ENCODE measurements around the gene IBA57. TPM values are rescaled to one million over a fixed set of nuclear protein-coding genes. Genes with fewer than 3 reads are reported as not detected.

The IBA57 gene
- total and polyA plus RNA-seq, 11 donors = 4.8 to 18.6 (median 11.8) TPM

DNA sequence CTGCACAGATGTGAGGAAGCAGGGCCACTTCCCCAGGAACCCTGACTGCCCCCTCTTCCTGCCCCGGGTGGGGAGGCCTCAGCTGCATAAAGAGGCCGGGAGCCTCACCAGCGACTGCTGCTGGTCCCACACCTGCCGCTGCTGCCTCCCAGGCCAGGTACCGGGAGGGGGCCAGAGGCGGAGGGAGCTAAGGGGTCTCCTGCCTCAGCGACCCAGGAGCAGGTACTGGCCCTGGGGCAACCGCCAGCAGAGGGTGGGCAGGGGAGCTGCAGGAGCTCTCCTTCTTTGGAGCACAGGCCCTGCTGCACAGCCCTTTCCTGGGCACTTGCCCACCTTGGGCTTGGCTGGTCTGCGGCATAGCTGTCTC lies 9.1 kb upstream of the IBA57 start:
- intact Hi-C loops (cut with DNase I) = no loop called here
- WGBS, 4 donors = 56 to 83% (median 74%) methylated on average over 9 of the region's 9 CpGs
- no peaks in the 10 kb centered on the region for H3K36me3 ChIP-seq
- no peak for ATAC-seq
- H3K9me3 ChIP-seq = no peaks in the 10 kb centered on the region
- no peak overlapping the region for H3K27ac ChIP-seq
- no peak overlapping the region for H3K4me3 ChIP-seq
- peak in 2 of 5 donors; percentile 25 to 47 for DNase-seq
- TF ChIP-seq, protein P1, sequence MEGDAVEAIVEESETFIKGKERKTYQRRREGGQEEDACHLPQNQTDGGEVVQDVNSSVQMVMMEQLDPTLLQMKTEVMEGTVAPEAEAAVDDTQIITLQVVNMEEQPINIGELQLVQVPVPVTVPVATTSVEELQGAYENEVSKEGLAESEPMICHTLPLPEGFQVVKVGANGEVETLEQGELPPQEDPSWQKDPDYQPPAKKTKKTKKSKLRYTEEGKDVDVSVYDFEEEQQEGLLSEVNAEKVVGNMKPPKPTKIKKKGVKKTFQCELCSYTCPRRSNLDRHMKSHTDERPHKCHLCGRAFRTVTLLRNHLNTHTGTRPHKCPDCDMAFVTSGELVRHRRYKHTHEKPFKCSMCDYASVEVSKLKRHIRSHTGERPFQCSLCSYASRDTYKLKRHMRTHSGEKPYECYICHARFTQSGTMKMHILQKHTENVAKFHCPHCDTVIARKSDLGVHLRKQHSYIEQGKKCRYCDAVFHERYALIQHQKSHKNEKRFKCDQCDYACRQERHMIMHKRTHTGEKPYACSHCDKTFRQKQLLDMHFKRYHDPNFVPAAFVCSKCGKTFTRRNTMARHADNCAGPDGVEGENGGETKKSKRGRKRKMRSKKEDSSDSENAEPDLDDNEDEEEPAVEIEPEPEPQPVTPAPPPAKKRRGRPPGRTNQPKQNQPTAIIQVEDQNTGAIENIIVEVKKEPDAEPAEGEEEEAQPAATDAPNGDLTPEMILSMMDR (IDR thresholded peaks at IDR 0.05) = no peak
- TF ChIP-seq POLR2A (IDR thresholded peaks at IDR 0.05) = no peak
- peaks cover 0 to 22% (median 10%) of the 10 kb centered on the region in 12 donors for H3K4me1 ChIP-seq
- H3K27me3 ChIP-seq = peaks cover 0 to 13% (median 0%) of the 10 kb centered on the region in 9 donors

DNA sequence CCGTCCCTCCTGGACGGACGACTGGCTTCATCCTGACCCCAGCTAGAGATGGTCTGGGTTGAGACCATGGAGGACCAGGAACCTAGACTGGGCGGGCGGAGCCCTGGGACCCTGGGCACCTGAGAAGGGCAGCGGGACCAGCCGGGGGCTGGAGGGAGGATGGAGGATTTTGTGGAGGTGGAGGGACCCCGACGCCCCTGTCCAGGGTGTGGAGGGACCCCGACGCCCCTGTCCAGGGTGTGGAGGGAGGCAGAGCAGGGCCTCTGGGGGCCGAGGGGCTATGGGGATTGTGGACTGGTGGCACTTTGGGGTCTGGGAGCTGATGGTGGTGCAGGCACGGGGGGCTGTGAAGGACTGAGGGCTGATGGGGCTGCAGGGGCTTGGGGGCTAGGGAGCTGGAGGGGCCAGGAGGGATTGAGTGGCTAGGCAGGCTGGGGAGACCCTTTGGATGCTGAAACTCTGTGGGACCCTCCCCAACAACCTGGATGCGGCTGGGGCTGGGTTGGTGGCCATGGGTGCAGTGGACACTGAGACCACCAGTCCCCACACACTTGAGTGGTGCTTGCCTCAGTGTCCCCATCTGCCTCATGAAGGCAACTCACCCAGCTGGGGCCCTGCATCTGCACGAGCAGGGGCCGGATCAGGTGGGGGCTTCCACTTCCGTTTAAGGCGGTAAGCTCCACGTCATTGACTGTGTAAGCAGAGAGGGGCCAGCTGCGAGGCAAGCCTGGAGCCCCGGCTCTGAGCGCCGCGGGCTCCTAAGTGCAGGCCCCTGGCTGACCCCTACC lies 8.5 kb upstream of the IBA57 start:
- Histone ChIP-seq H3K27me3 (peaks cover 0 to 14% (median 0%) of the 10 kb centered on the region in 9 donors), H3K4me1 (peaks cover 0 to 24% (median 10%) of the 10 kb centered on the region in 12 donors), H3K9me3 (no peaks in the 10 kb centered on the region), H3K36me3 (no peaks in the 10 kb centered on the region), H3K27ac (no peak overlapping the region), H3K4me3 (no peak overlapping the region)
- WGBS, 4 donors = 78 to 82% (median 80%) methylated on average over 18 to 24 of the region's 24 CpGs
- TF ChIP-seq, protein P1 (IDR thresholded peaks at IDR 0.05) = no peak
- no peak for TF ChIP-seq POLR2A (IDR thresholded peaks at IDR 0.05)
- peak in 2 of 5 donors; percentile 7 to 49 for DNase-seq
- intact Hi-C loops (cut with DNase I) = no loop called here
- ATAC-seq = no peak

DNA sequence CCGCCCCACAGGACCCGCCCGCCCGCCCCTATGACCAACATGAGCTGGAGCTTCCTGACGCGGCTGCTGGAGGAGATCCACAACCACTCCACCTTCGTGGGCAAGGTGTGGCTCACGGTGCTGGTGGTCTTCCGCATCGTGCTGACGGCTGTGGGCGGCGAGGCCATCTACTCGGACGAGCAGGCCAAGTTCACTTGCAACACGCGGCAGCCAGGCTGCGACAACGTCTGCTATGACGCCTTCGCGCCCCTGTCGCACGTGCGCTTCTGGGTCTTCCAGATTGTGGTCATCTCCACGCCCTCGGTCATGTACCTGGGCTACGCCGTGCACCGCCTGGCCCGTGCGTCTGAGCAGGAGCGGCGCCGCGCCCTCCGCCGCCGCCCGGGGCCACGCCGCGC lies 7.9 kb upstream of the IBA57 start:
- ATAC-seq = no peak
- no peak for TF ChIP-seq POLR2A (IDR thresholded peaks at IDR 0.05)
- TF ChIP-seq, protein P1 (IDR thresholded peaks at IDR 0.05) = no peak
- intact Hi-C loops (cut with DNase I) = no loop called here
- Histone ChIP-seq H3K27me3 (peaks cover 0 to 20% (median 0%) of the 10 kb centered on the region in 9 donors), H3K36me3 (no peaks in the 10 kb centered on the region), H3K9me3 (no peaks in the 10 kb centered on the region), H3K4me3 (no peak overlapping the region), H3K4me1 (peaks cover 0 to 30% (median 16%) of the 10 kb centered on the region in 12 donors), H3K27ac (no peak overlapping the region)
- peak in 2 of 5 donors; percentile 25 to 62 for DNase-seq
- WGBS, 4 donors = 64 to 68% (median 66%) methylated on average over 35 to 43 of the region's 43 CpGs

DNA sequence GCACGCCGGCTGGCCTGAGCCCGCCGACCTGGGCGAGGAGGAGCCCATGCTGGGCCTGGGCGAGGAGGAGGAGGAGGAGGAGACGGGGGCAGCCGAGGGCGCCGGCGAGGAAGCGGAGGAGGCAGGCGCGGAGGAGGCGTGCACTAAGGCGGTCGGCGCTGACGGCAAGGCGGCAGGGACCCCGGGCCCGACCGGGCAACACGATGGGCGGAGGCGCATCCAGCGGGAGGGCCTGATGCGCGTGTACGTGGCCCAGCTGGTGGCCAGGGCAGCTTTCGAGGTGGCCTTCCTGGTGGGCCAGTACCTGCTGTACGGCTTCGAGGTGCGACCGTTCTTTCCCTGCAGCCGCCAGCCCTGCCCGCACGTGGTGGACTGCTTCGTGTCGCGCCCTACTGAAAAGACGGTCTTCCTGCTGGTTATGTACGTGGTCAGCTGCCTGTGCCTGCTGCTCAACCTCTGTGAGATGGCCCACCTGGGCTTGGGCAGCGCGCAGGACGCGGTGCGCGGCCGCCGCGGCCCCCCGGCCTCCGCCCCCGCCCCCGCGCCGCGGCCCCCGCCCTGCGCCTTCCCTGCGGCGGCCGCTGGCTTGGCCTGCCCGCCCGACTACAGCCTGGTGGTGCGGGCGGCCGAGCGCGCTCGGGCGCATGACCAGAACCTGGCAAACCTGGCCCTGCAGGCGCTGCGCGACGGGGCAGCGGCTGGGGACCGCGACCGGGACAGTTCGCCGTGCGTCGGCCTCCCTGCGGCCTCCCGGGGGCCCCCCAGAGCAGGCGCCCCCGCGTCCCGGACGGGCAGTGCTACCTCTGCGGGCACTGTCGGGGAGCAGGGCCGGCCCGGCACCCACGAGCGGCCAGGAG lies 7.2 kb upstream of the IBA57 start:
- H3K9me3 ChIP-seq = no peaks in the 10 kb centered on the region
- WGBS, 4 donors = 35 to 59% (median 40%) methylated on average over 42 to 98 of the region's 98 CpGs
- DNase-seq (peak in 3 of 5 donors; percentile 23 to 47 (median 23)), ATAC-seq (no peak)
- H3K27ac ChIP-seq = no peak overlapping the region
- H3K27me3 ChIP-seq = peaks cover 0 to 24% (median 0%) of the 10 kb centered on the region in 9 donors
- intact Hi-C loops (cut with DNase I) = no loop called here
- H3K4me3 ChIP-seq = no peak overlapping the region
- TF ChIP-seq, protein P1 (IDR thresholded peaks at IDR 0.05) = no peak
- no peak for TF ChIP-seq POLR2A (IDR thresholded peaks at IDR 0.05)
- peaks cover 0 to 36% (median 22%) of the 10 kb centered on the region in 12 donors for H3K4me1 ChIP-seq
- H3K36me3 ChIP-seq = no peaks in the 10 kb centered on the region
